ENCODE data around the gene POTEM.
"Not testable (repeated sequence)": the region's sequence is repeated elsewhere in the genome, so short reads cannot be mapped to it uniquely, and the experiment has no call there.

POTEM gene

GRCh38 chr14:19038060-19038664 is 70.9 kb downstream of the POTEM start:
- not testable (repeated sequence) for DNase-seq

GRCh38 chr14:19038785-19039184 is 71.6 kb downstream of the POTEM start:
- DNase-seq, result not testable (repeated sequence)

- not testable (repeated sequence) for DNase-seq
These were observed 76.2 kb downstream of the POTEM start for GRCh38 chr14:19043384-19043783.

Data from HCEC 1CT (cell line).